PC-3 (cell line): Measurements from ENCODE around the gene HSPB7. TPM values are rescaled to one million over a fixed set of nuclear protein-coding genes. Genes with fewer than 3 reads are reported as not detected.
A peak's percentile ranks its signal among the peaks of the same experiment; 100 is the strongest.

Experiments used
- ATAC-seq: fragments of 200-7000 bp; cut with Tn5 transposase; 2 replicates; pipeline ENCODE4 v1.9.1; 2020; ENCODE audit warnings: mild to moderate bottlenecking, moderate library complexity
- BruUV-seq: library from RNA; stranded (reverse); fragments of 400-500 nt; replicated peaks from 2 replicates; lab custom pipeline; 2021; lab: Mats Ljungman, UMichigan
- CTCF ChIA-PET: fragments of 300-600 bp; sonication (Branson Sonifier 250); formaldehyde crosslinking; loops from one replicate; lab custom pipeline; 2022; ENCODE audit warnings: antibody characterized with exemption; lab: Charles Lee
- POLR2A ChIA-PET: fragments of 300-600 bp; sonication (Branson Sonifier 250); formaldehyde crosslinking; loops from one replicate; lab custom pipeline; 2022; ENCODE audit warnings: antibody characterized with exemption; ENCODE audit not compliant: unreplicated experiment; lab: Charles Lee
- DNase-seq: peaks from one replicate; pipeline ENCODE4 v3.0.0-alpha.2; 2015
- H2AFZ ChIP-seq: fragments of 300-600 bp; sonication (generic); 2 replicates; pipeline ENCODE4 v1.6.0; 2016; ENCODE audit warnings: antibody characterized with exemption, low read length
- H3F3A ChIP-seq: fragments of 300-600 bp; sonication (generic); one replicate; pipeline ENCODE4 v1.6.0; 2017; ENCODE audit warnings: antibody characterized with exemption, low read length, control low read depth, mild to moderate bottlenecking; ENCODE audit not compliant: unreplicated experiment
- H3K27ac ChIP-seq: fragments of 300-600 bp; sonication (generic); 2 replicates; pipeline ENCODE4 v1.5.1; 2016; ENCODE audit warnings: mild to moderate bottlenecking, low read length
- H3K27me3 ChIP-seq: fragments of 300-600 bp; sonication (generic); 2 replicates; pipeline ENCODE4 v1.6.1; 2016; ENCODE audit warnings: low read length, mixed read lengths
- H3K36me3 ChIP-seq: fragments of 300-600 bp; sonication (generic); 2 replicates; pipeline ENCODE4 v1.6.1; 2016; ENCODE audit warnings: low read depth, mixed run types, low read length, mixed read lengths
- H3K4me1 ChIP-seq: fragments of 300-600 bp; sonication (generic); 2 replicates; pipeline ENCODE4 v1.5.1; 2016; ENCODE audit warnings: low read length; ENCODE audit not compliant: insufficient read depth
- H3K4me2 ChIP-seq: fragments of 300-600 bp; sonication (generic); 2 replicates; pipeline ENCODE4 v1.6.0; 2016; ENCODE audit warnings: low read length
- H3K4me3 ChIP-seq: fragments of 300-600 bp; sonication (generic); 2 replicates; pipeline ENCODE4 v1.5.1; 2016; ENCODE audit warnings: mild to moderate bottlenecking, low read length, mixed read lengths
- H3K79me2 ChIP-seq: fragments of 300-600 bp; sonication (generic); 2 replicates; pipeline ENCODE4 v1.6.1; 2017; ENCODE audit warnings: low read length, mixed read lengths
- H3K9ac ChIP-seq: fragments of 300-600 bp; sonication (generic); 2 replicates; pipeline ENCODE4 v1.6.0; 2016; ENCODE audit warnings: mild to moderate bottlenecking, low read length
- H3K9me2 ChIP-seq: fragments of 300-600 bp; sonication (generic); replicated peaks from 2 replicates; pipeline ENCODE4 v1.6.1; 2016; ENCODE audit warnings: mixed run types, low read length, mixed read lengths
- H3K9me3 ChIP-seq: fragments of 300-600 bp; sonication (generic); 2 replicates; pipeline ENCODE4 v1.6.1; 2016; ENCODE audit warnings: low read length, mixed read lengths
- H4K20me1 ChIP-seq: fragments of 300-600 bp; sonication (generic); 2 replicates; pipeline ENCODE4 v1.6.1; 2016; ENCODE audit warnings: low read length, mixed read lengths
- EZH2 ChIP-seq: fragments of 300-600 bp; sonication (generic); IDR thresholded peaks from one replicate; pipeline ENCODE4 v1.6.1; 2017; ENCODE audit warnings: antibody characterized with exemption, mild to moderate bottlenecking, low read length; ENCODE audit not compliant: unreplicated experiment
- EZH2phosphoT487 ChIP-seq: fragments of 300-600 bp; sonication (generic); IDR thresholded peaks from 2 replicates; pipeline ENCODE4 v1.6.1; 2018; ENCODE audit warnings: mild to moderate bottlenecking, antibody characterized with exemption, low read length, borderline replicate concordance
- intact Hi-C: fragments of 100-400 bp; cut with micrococcal nuclease; formaldehyde crosslinking; loops from 2 replicates; pipeline ENCODE4 v1.9.0; 2023
- total RNA-seq: library from RNA; depleted of rRNA; stranded (reverse); fragments of >200 nt; gene quantifications from 2 replicates; pipeline ENCODE4 v1.2.3, GENCODE V29; 2014
- TF ChIP-seq, protein P1 (sequence below): fragments of 300-600 bp; sonication (generic); conservative IDR thresholded peaks from 2 replicates; pipeline ENCODE4 v1.5.1; 2017; ENCODE audit warnings: antibody characterized with exemption, low read depth, mild to moderate bottlenecking, low read length

Gene HSPB7
- total RNA-seq, 1 experiment from 2014 or later, result not detected

GRCh38 chr1:16013220-16013907, 4.5 kb downstream of the HSPB7 start:
- Histone ChIP-seq H3K4me2 (peak overlapping the region; percentile 81), H3K9ac (no peak overlapping the region; the same call in 1 of the 2 replicates), H3K79me2 (no peaks in the 10 kb centered on the region), H3K4me3 (peak overlapping the region; percentile 58; the same call in 1 of the 2 replicates), H3F3A (no peaks in the 10 kb centered on the region), H3K4me1 (peaks cover 6% of the 10 kb centered on the region), H3K9me2 (no peaks in the 10 kb centered on the region), H3K36me3 (no peaks in the 10 kb centered on the region), H3K27ac (no peak overlapping the region), H3K9me3 (no peaks in the 10 kb centered on the region), H3K27me3 (no peaks in the 10 kb centered on the region), H4K20me1 (no peaks in the 10 kb centered on the region), H2AFZ (peak overlapping the region; percentile 72; the same call in 1 of the 2 replicates)
- no peak for TF ChIP-seq EZH2phosphoT487
- TF ChIP-seq, protein P1, sequence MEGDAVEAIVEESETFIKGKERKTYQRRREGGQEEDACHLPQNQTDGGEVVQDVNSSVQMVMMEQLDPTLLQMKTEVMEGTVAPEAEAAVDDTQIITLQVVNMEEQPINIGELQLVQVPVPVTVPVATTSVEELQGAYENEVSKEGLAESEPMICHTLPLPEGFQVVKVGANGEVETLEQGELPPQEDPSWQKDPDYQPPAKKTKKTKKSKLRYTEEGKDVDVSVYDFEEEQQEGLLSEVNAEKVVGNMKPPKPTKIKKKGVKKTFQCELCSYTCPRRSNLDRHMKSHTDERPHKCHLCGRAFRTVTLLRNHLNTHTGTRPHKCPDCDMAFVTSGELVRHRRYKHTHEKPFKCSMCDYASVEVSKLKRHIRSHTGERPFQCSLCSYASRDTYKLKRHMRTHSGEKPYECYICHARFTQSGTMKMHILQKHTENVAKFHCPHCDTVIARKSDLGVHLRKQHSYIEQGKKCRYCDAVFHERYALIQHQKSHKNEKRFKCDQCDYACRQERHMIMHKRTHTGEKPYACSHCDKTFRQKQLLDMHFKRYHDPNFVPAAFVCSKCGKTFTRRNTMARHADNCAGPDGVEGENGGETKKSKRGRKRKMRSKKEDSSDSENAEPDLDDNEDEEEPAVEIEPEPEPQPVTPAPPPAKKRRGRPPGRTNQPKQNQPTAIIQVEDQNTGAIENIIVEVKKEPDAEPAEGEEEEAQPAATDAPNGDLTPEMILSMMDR, result no peak
- ATAC-seq (peak; percentile 12; the same call in 1 of the 2 replicates), DNase-seq (peak; percentile 36)
- POLR2A ChIA-PET, result no interaction called here
- intact Hi-C loops, result no loop called here
- CTCF ChIA-PET, result no interaction called here
- no TSS peak for BruUV-seq

GRCh38 chr1:16012590-16013219, 5.1 kb downstream of the HSPB7 start:
- H3K27me3 ChIP-seq, result no peaks in the 10 kb centered on the region
- H3K9me2 ChIP-seq, result no peaks in the 10 kb centered on the region
- no TSS peak for BruUV-seq
- no peak for TF ChIP-seq EZH2
- TF ChIP-seq EZH2phosphoT487, result no peak
- TF ChIP-seq, protein P1, result no peak
- peak overlapping the region; percentile 58; the same call in 1 of the 2 replicates for H3K4me3 ChIP-seq
- no peaks in the 10 kb centered on the region for H3F3A ChIP-seq
- H3K27ac ChIP-seq, result no peak overlapping the region
- ATAC-seq, result peak; percentile 10; the same call in 1 of the 2 replicates
- peaks cover 10% of the 10 kb centered on the region for H3K4me1 ChIP-seq
- no peaks in the 10 kb centered on the region for H3K9me3 ChIP-seq
- H3K9ac ChIP-seq, result no peak overlapping the region; the same call in 1 of the 2 replicates
- H3K79me2 ChIP-seq, result no peaks in the 10 kb centered on the region
- H3K36me3 ChIP-seq, result no peaks in the 10 kb centered on the region
- H2AFZ ChIP-seq, result peak overlapping the region; percentile 72; the same call in 1 of the 2 replicates
- ChIA-PET CTCF (no interaction called here), POLR2A (no interaction called here)
- peak; percentile 18 for DNase-seq
- intact Hi-C loops, result no loop called here
- no peaks in the 10 kb centered on the region for H4K20me1 ChIP-seq
- peak overlapping the region; percentile 81 for H3K4me2 ChIP-seq
